GM12872 (cell line): ENCODE data around the gene PGRMC1.

ENCODE experiments used
- TF ChIP-seq, protein P1 (sequence below): IDR thresholded peaks from 3 replicates; pipeline ENCODE4 v1.5.1; 2011; ENCODE audit warnings: low read depth, mild to moderate bottlenecking, low read length, moderate library complexity; ENCODE audit not compliant: insufficient read depth

The PGRMC1 gene

DNA sequence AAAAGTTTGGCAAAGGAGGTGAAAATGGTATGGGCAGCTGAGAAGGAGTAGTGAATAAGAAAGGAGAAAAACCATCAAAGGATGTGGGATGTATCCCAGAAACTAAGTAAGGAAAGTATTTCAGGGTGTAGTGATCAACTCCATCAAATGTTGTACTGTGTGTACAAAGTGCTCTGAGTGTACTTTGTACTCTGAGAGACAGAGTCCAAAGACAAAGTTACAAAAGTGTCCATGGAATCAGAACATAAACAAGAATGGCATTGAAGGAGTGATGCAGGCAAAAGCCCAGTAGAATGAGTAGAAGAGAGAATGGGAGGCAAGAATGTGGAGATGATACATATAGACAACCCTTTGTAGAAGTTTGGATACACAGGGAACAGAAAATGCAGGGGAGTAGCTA, 12.3 kb upstream of the PGRMC1 start:
- TF ChIP-seq, protein P1, sequence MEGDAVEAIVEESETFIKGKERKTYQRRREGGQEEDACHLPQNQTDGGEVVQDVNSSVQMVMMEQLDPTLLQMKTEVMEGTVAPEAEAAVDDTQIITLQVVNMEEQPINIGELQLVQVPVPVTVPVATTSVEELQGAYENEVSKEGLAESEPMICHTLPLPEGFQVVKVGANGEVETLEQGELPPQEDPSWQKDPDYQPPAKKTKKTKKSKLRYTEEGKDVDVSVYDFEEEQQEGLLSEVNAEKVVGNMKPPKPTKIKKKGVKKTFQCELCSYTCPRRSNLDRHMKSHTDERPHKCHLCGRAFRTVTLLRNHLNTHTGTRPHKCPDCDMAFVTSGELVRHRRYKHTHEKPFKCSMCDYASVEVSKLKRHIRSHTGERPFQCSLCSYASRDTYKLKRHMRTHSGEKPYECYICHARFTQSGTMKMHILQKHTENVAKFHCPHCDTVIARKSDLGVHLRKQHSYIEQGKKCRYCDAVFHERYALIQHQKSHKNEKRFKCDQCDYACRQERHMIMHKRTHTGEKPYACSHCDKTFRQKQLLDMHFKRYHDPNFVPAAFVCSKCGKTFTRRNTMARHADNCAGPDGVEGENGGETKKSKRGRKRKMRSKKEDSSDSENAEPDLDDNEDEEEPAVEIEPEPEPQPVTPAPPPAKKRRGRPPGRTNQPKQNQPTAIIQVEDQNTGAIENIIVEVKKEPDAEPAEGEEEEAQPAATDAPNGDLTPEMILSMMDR = no peak

GRCh38 chrX:119226446-119226845, 9.6 kb upstream of the PGRMC1 start:
- TF ChIP-seq, protein P1 = no peak

DNA sequence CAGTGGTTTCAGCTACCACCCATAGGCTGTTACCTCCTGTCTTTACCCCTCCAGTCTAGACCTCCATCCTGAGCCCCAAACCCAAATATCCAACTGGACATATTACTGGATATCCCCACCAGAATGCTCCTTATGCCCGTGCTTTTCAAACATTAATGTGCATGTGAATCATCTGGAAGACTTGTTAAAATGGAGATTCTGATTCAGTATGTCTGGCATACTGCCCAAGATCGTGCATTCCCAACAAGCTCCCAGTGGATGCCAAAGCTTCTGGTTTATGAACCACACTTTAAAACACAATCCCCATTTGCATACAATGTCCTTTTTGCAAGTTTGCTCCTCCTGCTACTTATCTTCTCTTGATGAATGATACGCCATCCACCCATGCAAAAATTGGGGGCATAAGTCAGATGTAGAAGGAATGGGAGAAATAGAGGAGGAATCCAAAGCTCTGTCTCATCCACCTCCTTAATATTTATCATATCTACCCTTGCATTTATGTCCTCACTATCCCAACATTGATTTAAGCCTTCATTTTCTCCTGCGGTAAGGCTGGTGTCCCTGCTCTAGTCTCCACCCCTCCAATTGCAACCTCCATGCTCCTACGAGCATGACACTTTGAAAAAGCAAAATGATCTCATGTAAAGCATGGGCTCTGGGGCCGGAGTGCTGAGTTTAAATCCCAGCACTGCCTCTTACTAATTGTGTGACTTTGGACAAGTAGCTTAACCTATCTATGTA, 7.4 kb upstream of the PGRMC1 start:
- TF ChIP-seq, protein P1 = no peak

- TF ChIP-seq, protein P1 = no peak
Observed at GRCh38 chrX:119229253-119229615, 6.9 kb upstream of the PGRMC1 start.

DNA sequence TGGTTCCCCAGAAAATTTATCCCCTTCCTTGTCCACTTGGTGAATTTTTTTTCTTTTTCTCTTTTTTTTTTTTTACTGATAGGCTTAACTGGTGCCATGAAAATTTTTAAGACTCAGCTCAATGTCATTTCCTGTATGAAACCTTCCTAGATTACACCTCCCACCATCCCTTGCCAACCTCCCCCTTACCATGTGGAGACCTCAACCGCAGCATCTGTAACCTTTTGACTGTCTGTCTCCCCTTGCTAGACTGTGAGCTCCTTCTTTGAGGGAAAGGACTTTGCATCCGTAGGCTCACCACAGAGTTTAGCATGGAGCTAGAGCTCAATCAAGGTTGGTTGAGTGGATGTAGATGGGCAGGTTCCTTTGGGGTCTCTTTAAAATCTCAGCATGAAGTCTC, 5.2 kb upstream of the PGRMC1 start:
- TF ChIP-seq, protein P1 = no peak

- TF ChIP-seq, protein P1 = no peak
Observed at GRCh38 chrX:119231936-119232445, 4.1 kb upstream of the PGRMC1 start.

GRCh38 chrX:119235051-119235511, 1.0 kb upstream of the PGRMC1 start:
- TF ChIP-seq, protein P1 = no peak
